HEK293 (cell line): Measurements from ENCODE around the gene TNPO3.

Experiments used
- CTCF ChIA-PET: fragments of 350-600 bp; formaldehyde crosslinking; extraction: SDS; loops from one replicate; lab custom pipeline; 2021; ENCODE audit warnings: antibody characterized with exemption; lab: Yijun Ruan, JAX
- POLR2A ChIA-PET: fragments of 300-600 bp; formaldehyde crosslinking; extraction: SDS; loops from one replicate; lab custom pipeline; 2020; ENCODE audit warnings: antibody characterized with exemption, inconsistent platforms; lab: Yijun Ruan, JAX
- H3K27ac ChIP-seq: fragments of 200-500 bp; sonication (Bioruptor generic); 2 replicates; pipeline ENCODE4 v1.5.1; 2014; ENCODE audit warnings: low read depth, low read length, control low read depth, inconsistent platforms; ENCODE audit errors: extremely low read depth
- H3K36me3 ChIP-seq, 2 experiments: fragments of 200-500 bp in 1 of 2; sonication (Bioruptor generic) in 1 of 2; 1 replicate in 1 of 2; 2 replicates in 1 of 2; pipeline ENCODE4 v1.5.1; 2014 to 2017; ENCODE audit warnings: inconsistent platforms in 2 of 2, low read length in 2 of 2; ENCODE audit not compliant: control insufficient read depth in 2 of 2, insufficient read depth in 1 of 2
- H3K4me1 ChIP-seq: fragments of 200-500 bp; sonication (Bioruptor generic); 2 replicates; pipeline ENCODE4 v1.5.1; 2014; ENCODE audit warnings: mild to moderate bottlenecking, low read length, inconsistent platforms; ENCODE audit not compliant: control insufficient read depth, insufficient read depth
- H3K4me3 ChIP-seq: 2 replicates; pipeline ENCODE4 v1.5.1; 2011; ENCODE audit warnings: low read depth, mild to moderate bottlenecking, control low read depth, low read length, moderate library complexity
- H3K9me3 ChIP-seq: fragments of 200-500 bp; sonication (Bioruptor generic); 2 replicates; pipeline ENCODE4 v1.5.1; 2014; ENCODE audit warnings: low read depth, low read length, inconsistent platforms; ENCODE audit not compliant: control insufficient read depth, insufficient read depth
- FEZF1 ChIP-seq: fragments of 450-650 bp; formaldehyde crosslinking; IDR thresholded peaks from 2 replicates; pipeline ENCODE4 v1.5.1; 2016; ENCODE audit warnings: missing biosample characterization, missing genetic modification characterization
- KLF16 ChIP-seq: fragments of 450-650 bp; formaldehyde crosslinking; IDR thresholded peaks from 2 replicates; pipeline ENCODE4 v1.5.1; 2017; ENCODE audit warnings: missing biosample characterization, missing genetic modification characterization
- KLF8 ChIP-seq: fragments of 450-650 bp; formaldehyde crosslinking; IDR thresholded peaks from 2 replicates; pipeline ENCODE4 v1.5.1; 2016; ENCODE audit warnings: missing biosample characterization, missing genetic modification characterization
- PRDM10 ChIP-seq: fragments of 450-650 bp; formaldehyde crosslinking; IDR thresholded peaks from 2 replicates; pipeline ENCODE4 v1.5.1; 2016; ENCODE audit warnings: missing biosample characterization, missing genetic modification characterization
- REST ChIP-seq: fragments of 450-650 bp; formaldehyde crosslinking; IDR thresholded peaks from 2 replicates; pipeline ENCODE4 v1.5.1; 2016; ENCODE audit warnings: missing biosample characterization, missing genetic modification characterization
- ZBTB17 ChIP-seq: fragments of 450-650 bp; formaldehyde crosslinking; IDR thresholded peaks from 2 replicates; pipeline ENCODE4 v1.5.1; 2016; ENCODE audit warnings: missing biosample characterization, missing genetic modification characterization
- ZNF214 ChIP-seq: fragments of 450-650 bp; formaldehyde crosslinking; IDR thresholded peaks from 2 replicates; pipeline ENCODE4 v1.5.1; 2017; ENCODE audit warnings: missing biosample characterization, mild to moderate bottlenecking, missing genetic modification characterization, borderline replicate concordance
- ZNF221 ChIP-seq: fragments of 450-650 bp; formaldehyde crosslinking; IDR thresholded peaks from 2 replicates; pipeline ENCODE4 v1.5.1; 2017; ENCODE audit warnings: missing biosample characterization, missing genetic modification characterization, borderline replicate concordance
- ZNF416 ChIP-seq: fragments of 450-650 bp; formaldehyde crosslinking; IDR thresholded peaks from 2 replicates; pipeline ENCODE4 v1.5.1; 2016; ENCODE audit warnings: missing biosample characterization, missing genetic modification characterization
- ZNF510 ChIP-seq: fragments of 450-650 bp; formaldehyde crosslinking; IDR thresholded peaks from 2 replicates; pipeline ENCODE4 v1.5.1; 2018; ENCODE audit warnings: mild to moderate bottlenecking, missing genetic modification characterization, missing biosample characterization; ENCODE audit not compliant: insufficient replicate concordance
- ZNF555 ChIP-seq: fragments of 450-650 bp; formaldehyde crosslinking; conservative IDR thresholded peaks from 2 replicates; pipeline ENCODE4 v1.5.1; 2017; ENCODE audit warnings: missing biosample characterization, mild to moderate bottlenecking, missing genetic modification characterization, inconsistent platforms
- ZNF624 ChIP-seq: fragments of 450-650 bp; formaldehyde crosslinking; IDR thresholded peaks from 2 replicates; pipeline ENCODE4 v1.5.1; 2017; ENCODE audit warnings: missing biosample characterization, missing genetic modification characterization
- ZNF768 ChIP-seq: fragments of 450-650 bp; formaldehyde crosslinking; IDR thresholded peaks from 2 replicates; pipeline ENCODE4 v1.5.1; 2018; ENCODE audit warnings: missing biosample characterization, mild to moderate bottlenecking, missing genetic modification characterization
- ZSCAN16 ChIP-seq: fragments of 450-650 bp; formaldehyde crosslinking; IDR thresholded peaks from 2 replicates; pipeline ENCODE4 v1.5.1; 2016; ENCODE audit warnings: missing biosample characterization, missing genetic modification characterization
- ZSCAN23 ChIP-seq: fragments of 450-650 bp; formaldehyde crosslinking; IDR thresholded peaks from 2 replicates; pipeline ENCODE4 v1.5.1; 2016; ENCODE audit warnings: missing biosample characterization, missing genetic modification characterization
- TF ChIP-seq, protein P1 (sequence below): fragments of 450-650 bp; formaldehyde crosslinking; IDR thresholded peaks from 2 replicates; pipeline ENCODE4 v1.5.1; 2016; ENCODE audit warnings: missing biosample characterization, missing genetic modification characterization
- TF ChIP-seq, protein P2 (sequence below): fragments of 450-650 bp; formaldehyde crosslinking; IDR thresholded peaks from 2 replicates; pipeline ENCODE4 v1.5.1; 2016; ENCODE audit warnings: missing biosample characterization, missing genetic modification characterization

TNPO3 gene

DNA sequence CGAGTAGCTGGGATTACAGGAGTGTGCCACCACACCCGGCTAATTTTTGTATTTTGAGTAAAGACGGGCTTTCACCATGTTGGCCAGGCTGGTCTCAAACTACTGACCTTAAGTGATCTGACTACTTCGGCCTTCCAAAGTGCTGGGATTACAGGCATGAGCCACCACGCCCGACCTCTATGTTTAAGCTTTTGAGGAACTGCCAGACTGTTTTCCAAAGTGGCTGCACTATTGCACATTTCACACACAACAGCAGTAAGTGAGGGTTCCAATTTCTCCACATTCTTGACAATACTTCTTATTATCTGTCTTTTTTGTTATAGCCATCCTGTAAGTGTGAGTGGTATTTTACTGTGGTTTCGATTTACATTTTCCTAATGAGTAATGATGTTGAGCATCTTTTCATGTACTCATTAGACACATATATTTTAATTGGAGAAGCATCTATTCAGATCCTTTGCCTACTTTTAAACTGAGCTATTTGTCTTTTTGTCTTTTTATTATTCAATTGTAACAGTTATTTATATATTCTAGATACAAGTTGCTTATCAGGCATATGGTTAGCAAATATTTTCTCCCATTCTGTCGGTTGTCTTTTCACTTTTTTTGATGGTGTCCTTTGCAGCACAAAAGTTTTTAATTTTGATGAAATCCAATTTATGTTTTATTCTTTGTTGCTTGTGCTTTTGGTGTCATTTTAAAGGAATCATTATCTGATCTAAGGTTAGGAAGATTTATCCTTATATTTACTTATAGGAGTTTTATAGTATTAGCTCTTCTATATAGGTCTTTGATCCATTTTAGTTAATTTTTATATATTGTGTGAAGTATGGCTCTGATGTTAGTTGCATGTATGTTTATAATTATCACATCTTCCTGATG lies 130.0 kb downstream of the TNPO3 start (continued):
- TF ChIP-seq PRDM10 (tag by site-specific recombination) (no peak), ZNF214 (tag by site-specific recombination) (no peak), ZNF555 (no peak), FEZF1 (tag by site-specific recombination) (no peak), KLF16 (tag by site-specific recombination) (no peak), ZSCAN16 (tag by site-specific recombination) (no peak)
- TF ChIP-seq, protein P1, sequence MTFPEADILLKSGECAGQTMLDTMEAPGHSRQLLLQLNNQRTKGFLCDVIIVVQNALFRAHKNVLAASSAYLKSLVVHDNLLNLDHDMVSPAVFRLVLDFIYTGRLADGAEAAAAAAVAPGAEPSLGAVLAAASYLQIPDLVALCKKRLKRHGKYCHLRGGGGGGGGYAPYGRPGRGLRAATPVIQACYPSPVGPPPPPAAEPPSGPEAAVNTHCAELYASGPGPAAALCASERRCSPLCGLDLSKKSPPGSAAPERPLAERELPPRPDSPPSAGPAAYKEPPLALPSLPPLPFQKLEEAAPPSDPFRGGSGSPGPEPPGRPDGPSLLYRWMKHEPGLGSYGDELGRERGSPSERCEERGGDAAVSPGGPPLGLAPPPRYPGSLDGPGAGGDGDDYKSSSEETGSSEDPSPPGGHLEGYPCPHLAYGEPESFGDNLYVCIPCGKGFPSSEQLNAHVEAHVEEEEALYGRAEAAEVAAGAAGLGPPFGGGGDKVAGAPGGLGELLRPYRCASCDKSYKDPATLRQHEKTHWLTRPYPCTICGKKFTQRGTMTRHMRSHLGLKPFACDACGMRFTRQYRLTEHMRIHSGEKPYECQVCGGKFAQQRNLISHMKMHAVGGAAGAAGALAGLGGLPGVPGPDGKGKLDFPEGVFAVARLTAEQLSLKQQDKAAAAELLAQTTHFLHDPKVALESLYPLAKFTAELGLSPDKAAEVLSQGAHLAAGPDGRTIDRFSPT (tag by site-specific recombination) = no peak

GRCh38 chr7:128923411-128923800 lies 131.5 kb downstream of the TNPO3 start:
- ChIA-PET CTCF (interaction anchor here (0.6 kb wide), 2 partner anchors 313 to 513 kb away, joined by 3 to 4 read pairs; no protein-coding TSS in a partner anchor), POLR2A (interaction anchor here (0.6 kb wide), 1 partner anchor 262 kb away, joined by 4 read pairs; no protein-coding TSS in a partner anchor)
- H3K4me1 ChIP-seq = no peaks in the 10 kb centered on the region
- peak; percentile 89 for TF ChIP-seq REST
- TF ChIP-seq ZNF624 (tag by site-specific recombination) = no peak
- no peaks in the 10 kb centered on the region for H3K9me3 ChIP-seq
- no peak overlapping the region for H3K4me3 ChIP-seq
- H3K36me3 ChIP-seq = no peaks in the 10 kb centered on the region
- H3K27ac ChIP-seq = no peak overlapping the region

GRCh38 chr7:128922496-128923410 lies 132.2 kb downstream of the TNPO3 start:
- ChIA-PET CTCF (interaction anchor here (0.6 to 0.7 kb wide), 3 partner anchors 76 to 512 kb away, joined by 3 to 4 read pairs (median 4); no protein-coding TSS in a partner anchor), POLR2A (interaction anchor here (0.6 kb wide), 1 partner anchor 261 kb away, joined by 4 read pairs; no protein-coding TSS in a partner anchor)
- no peak overlapping the region for H3K4me3 ChIP-seq
- no peaks in the 10 kb centered on the region for H3K9me3 ChIP-seq
- H3K27ac ChIP-seq = no peak overlapping the region
- H3K36me3 ChIP-seq = no peaks in the 10 kb centered on the region
- no peaks in the 10 kb centered on the region for H3K4me1 ChIP-seq
- TF ChIP-seq ZNF510 (tag by site-specific recombination) (no peak), KLF8 (tag by site-specific recombination) (no peak), ZSCAN23 (tag by site-specific recombination) (no peak), ZBTB17 (no peak), ZNF768 (tag by site-specific recombination) (no peak), ZNF221 (no peak), ZNF416 (tag by site-specific recombination) (no peak)
- TF ChIP-seq, protein P2, sequence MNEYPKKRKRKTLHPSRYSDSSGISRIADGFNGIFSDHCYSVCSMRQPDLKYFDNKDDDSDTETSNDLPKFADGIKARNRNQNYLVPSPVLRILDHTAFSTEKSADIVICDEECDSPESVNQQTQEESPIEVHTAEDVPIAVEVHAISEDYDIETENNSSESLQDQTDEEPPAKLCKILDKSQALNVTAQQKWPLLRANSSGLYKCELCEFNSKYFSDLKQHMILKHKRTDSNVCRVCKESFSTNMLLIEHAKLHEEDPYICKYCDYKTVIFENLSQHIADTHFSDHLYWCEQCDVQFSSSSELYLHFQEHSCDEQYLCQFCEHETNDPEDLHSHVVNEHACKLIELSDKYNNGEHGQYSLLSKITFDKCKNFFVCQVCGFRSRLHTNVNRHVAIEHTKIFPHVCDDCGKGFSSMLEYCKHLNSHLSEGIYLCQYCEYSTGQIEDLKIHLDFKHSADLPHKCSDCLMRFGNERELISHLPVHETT (tag by site-specific recombination) = no peak
